Lung (tissue), 12 donors: ENCODE data around the gene USP32. TPM values are rescaled to one million over a fixed set of nuclear protein-coding genes. Genes with fewer than 3 reads are reported as not detected.

ENCODE experiments used
- ATAC-seq: fragments of 200-7000 bp; cut with Tn5 transposase; one replicate; pipeline ENCODE4 v1.9.1; 2020; ENCODE audit warnings: moderate number of reproducible peaks; ENCODE audit not compliant: insufficient read depth, low FRiP score
- DNase-seq, 3 donors: peaks; one replicate each; pipeline ENCODE4 v3.0.0-alpha.2; 2013 to 2017
- H3K27ac ChIP-seq, 2 donors: one replicate each; pipeline ENCODE4 v1.5.1; 2013; ENCODE audit warnings: mild to moderate bottlenecking in 2 of 2, moderate library complexity in 2 of 2, control low read depth in 1 of 2, inconsistent platforms in 1 of 2, low read depth in 1 of 2, low read length in 1 of 2
- H3K27me3 ChIP-seq, 3 donors: one replicate each; pipeline ENCODE4 v1.5.1; 2013; ENCODE audit warnings: low read length in 2 of 3; ENCODE audit not compliant: control insufficient read depth in 3 of 3, insufficient read depth in 3 of 3
- H3K36me3 ChIP-seq, 4 donors: one replicate each; pipeline ENCODE4 v1.5.1; 2013; ENCODE audit warnings: low read length in 4 of 4, mild to moderate bottlenecking in 1 of 4, moderate library complexity in 1 of 4; ENCODE audit not compliant: control insufficient read depth in 4 of 4, insufficient read depth in 4 of 4
- H3K4me1 ChIP-seq, 5 donors: one replicate each; pipeline ENCODE4 v1.5.1; 2013; ENCODE audit warnings: low read length in 5 of 5, mild to moderate bottlenecking in 2 of 5, moderate library complexity in 1 of 5; ENCODE audit not compliant: control insufficient read depth in 5 of 5, insufficient read depth in 5 of 5
- H3K4me3 ChIP-seq: one replicate; pipeline ENCODE4 v1.5.1; 2013; ENCODE audit warnings: mild to moderate bottlenecking, control low read depth, moderate library complexity
- H3K9ac ChIP-seq, 2 donors: one replicate each; pipeline ENCODE4 v1.5.1; 2013; ENCODE audit warnings: low read length in 2 of 2, control low read depth in 1 of 2; ENCODE audit not compliant: insufficient read depth in 1 of 2
- H3K9me3 ChIP-seq, 4 donors: one replicate each; pipeline ENCODE4 v1.5.1; 2013; ENCODE audit warnings: low read length in 3 of 4, mild to moderate bottlenecking in 1 of 4, moderate library complexity in 1 of 4; ENCODE audit not compliant: control insufficient read depth in 4 of 4, insufficient read depth in 3 of 4
- WGBS, 2 donors: extraction: QIAGEN DNeasy Blood & Tissue Kit; methylation state at CpG; one replicate each; pipeline ENCODE4 v1.1.7; 2013; 5-methylcytosine and 5-hydroxymethylcytosine counted together
- polyA plus RNA-seq, 2 donors: library from polyadenylated mRNA; stranded (reverse); fragments of 200-250 nt; gene quantifications; one replicate each; pipeline ENCODE4 v1.2.1, GENCODE V29; 2013
- total RNA-seq, 2 donors: library from RNA; depleted of rRNA in 1 of 2; stranded (reverse); fragments of >200 nt in 1 of 2; gene quantifications; one replicate each; pipeline ENCODE4 v1.2.1, GENCODE V29; 2014 to 2021
- TF ChIP-seq, protein P1 (sequence below): IDR thresholded peaks from 2 replicates; pipeline ENCODE4 v1.5.1; 2012; ENCODE audit warnings: mild to moderate bottlenecking; ENCODE audit errors: control extremely low read depth, extremely low read depth
- donor health status: control.
- donor health status: control.
- donor health status: Bipolar disorder and iron deficiency.
- donor health status: healthy.
- donor health status: DM: yes; HTN: yes; CAD: no.

Gene USP32
- total and polyA plus RNA-seq, 4 donors = 18.2 to 96.6 (median 51.1) TPM

DNA sequence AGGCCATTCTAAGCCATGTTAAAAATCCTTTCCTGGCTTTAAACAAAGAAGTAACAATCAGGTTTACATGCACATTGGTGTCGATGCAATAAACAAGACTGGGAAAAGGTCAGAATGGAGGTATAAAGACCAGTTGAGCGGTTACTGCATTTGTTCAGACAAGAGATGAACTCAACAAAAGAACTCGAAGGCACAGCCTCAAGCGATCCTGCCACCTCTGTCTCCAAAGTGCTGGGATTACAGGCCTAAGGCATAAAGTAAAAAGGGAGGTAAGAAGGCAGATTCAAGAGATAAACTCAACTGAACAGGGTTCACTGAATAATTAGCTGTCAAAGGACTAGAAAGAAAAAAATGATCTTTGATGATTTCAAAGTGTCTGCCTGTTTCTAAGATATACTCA is 39.4 kb downstream of the USP32 start:
- 97% methylated on average over 4 of the region's 4 CpGs for WGBS, 2 donors
- H3K27me3 ChIP-seq = no peaks in the 10 kb centered on the region

DNA sequence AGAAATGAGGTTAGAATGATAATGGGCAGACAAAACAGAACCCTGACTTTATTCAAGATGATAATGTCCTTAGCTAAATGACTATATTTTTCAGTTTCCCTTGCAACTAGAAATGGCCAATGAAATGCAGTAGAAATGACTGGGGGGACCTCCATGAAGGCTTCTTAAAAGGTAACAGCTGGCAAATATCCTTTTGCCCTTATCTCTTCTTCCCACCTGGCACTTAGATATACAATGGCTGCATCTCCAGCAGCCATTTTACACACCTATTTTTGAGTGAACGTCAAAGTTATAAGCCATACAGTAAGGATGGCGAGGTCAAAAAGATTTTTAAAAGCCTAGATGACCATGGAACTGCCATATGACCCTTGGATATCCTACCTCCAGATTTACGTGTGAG is 39.9 kb downstream of the USP32 start:
- ATAC-seq = no peak
- TF ChIP-seq, protein P1, sequence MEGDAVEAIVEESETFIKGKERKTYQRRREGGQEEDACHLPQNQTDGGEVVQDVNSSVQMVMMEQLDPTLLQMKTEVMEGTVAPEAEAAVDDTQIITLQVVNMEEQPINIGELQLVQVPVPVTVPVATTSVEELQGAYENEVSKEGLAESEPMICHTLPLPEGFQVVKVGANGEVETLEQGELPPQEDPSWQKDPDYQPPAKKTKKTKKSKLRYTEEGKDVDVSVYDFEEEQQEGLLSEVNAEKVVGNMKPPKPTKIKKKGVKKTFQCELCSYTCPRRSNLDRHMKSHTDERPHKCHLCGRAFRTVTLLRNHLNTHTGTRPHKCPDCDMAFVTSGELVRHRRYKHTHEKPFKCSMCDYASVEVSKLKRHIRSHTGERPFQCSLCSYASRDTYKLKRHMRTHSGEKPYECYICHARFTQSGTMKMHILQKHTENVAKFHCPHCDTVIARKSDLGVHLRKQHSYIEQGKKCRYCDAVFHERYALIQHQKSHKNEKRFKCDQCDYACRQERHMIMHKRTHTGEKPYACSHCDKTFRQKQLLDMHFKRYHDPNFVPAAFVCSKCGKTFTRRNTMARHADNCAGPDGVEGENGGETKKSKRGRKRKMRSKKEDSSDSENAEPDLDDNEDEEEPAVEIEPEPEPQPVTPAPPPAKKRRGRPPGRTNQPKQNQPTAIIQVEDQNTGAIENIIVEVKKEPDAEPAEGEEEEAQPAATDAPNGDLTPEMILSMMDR = no peak
- 92 to 98% methylated on average over 3 of the region's 3 CpGs for WGBS, 2 donors
- no peak for DNase-seq
- Histone ChIP-seq H3K9ac (no peak overlapping the region), H3K27ac (no peak overlapping the region), H3K27me3 (no peaks in the 10 kb centered on the region), H3K9me3 (no peaks in the 10 kb centered on the region), H3K36me3 (no peaks in the 10 kb centered on the region), H3K4me1 (peaks cover 0 to 6% (median 4%) of the 10 kb centered on the region in 5 donors), H3K4me3 (no peak overlapping the region)

More for the DNA sequence above, 39.4 kb downstream of the USP32 start:
- H3K4me1 ChIP-seq = peaks cover 0 to 8% (median 4%) of the 10 kb centered on the region in 5 donors
- ATAC-seq (no peak), DNase-seq (no peak)
- H3K4me3 ChIP-seq = no peak overlapping the region
- TF ChIP-seq, protein P1 = no peak
- no peaks in the 10 kb centered on the region for H3K9me3 ChIP-seq
- no peak overlapping the region for H3K9ac ChIP-seq
- H3K27ac ChIP-seq = no peak overlapping the region
- no peaks in the 10 kb centered on the region for H3K36me3 ChIP-seq

DNA sequence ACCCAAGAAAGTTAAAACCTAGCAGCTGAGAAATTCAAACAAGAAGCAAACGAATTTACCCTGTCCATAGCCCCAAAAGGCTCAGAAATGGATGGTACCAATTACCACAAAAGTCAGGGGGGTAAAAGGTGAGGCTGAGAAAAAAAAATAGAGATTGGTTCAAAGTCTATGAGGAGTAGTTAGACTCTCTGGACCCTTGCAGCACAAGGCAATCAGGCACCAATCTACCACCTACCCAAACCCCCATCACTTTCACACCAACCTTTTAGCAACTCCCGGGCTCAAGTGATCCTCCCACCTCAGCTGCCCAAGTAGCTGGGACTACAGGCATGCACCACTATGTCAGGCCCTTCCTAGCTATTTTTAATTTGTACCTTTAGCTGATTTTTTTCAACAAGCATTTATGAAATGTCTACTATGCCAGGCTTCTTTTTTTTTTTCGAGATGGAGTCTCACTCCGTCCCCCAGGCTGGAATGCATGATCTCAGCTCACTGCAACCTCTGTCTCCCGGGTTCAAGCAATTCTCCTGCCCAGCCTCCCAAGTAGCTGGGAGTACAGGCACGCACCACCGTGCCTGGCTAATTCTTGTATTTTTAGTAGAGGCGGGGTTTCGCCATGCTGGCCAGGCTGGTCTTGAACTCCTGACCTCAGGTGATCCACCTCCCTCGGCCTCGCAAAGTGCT is 40.8 kb downstream of the USP32 start:
- TF ChIP-seq, protein P1 = no peak
- no peak for DNase-seq
- Histone ChIP-seq H3K9me3 (no peaks in the 10 kb centered on the region), H3K27ac (no peak overlapping the region), H3K27me3 (no peaks in the 10 kb centered on the region), H3K36me3 (no peaks in the 10 kb centered on the region), H3K4me1 (peaks cover 0 to 5% (median 4%) of the 10 kb centered on the region in 5 donors), H3K4me3 (no peak overlapping the region), H3K9ac (no peak overlapping the region)
- no peak for ATAC-seq
- 93 to 96% methylated on average over 11 of the region's 11 CpGs for WGBS, 2 donors
